Forelimb muscle (tissue), 1 donor: Measurements from ENCODE around the gene RARRES1. TPM values are rescaled to one million over a fixed set of nuclear protein-coding genes. Genes with fewer than 3 reads are reported as not detected.

Source experiments
- DNase-seq: peaks from one replicate; pipeline ENCODE4 v3.0.0-alpha.2; 2013; ENCODE audit warnings: low read depth
- polyA plus RNA-seq: library from polyadenylated mRNA; unstranded; fragments of 120-200 nt; gene quantifications from one replicate; pipeline ENCODE4 v1.2.1, GENCODE V29; 2013; ENCODE audit not compliant: insufficient read length

The RARRES1 gene
- polyA plus RNA-seq, 1 donor: 2.6 TPM

DNA sequence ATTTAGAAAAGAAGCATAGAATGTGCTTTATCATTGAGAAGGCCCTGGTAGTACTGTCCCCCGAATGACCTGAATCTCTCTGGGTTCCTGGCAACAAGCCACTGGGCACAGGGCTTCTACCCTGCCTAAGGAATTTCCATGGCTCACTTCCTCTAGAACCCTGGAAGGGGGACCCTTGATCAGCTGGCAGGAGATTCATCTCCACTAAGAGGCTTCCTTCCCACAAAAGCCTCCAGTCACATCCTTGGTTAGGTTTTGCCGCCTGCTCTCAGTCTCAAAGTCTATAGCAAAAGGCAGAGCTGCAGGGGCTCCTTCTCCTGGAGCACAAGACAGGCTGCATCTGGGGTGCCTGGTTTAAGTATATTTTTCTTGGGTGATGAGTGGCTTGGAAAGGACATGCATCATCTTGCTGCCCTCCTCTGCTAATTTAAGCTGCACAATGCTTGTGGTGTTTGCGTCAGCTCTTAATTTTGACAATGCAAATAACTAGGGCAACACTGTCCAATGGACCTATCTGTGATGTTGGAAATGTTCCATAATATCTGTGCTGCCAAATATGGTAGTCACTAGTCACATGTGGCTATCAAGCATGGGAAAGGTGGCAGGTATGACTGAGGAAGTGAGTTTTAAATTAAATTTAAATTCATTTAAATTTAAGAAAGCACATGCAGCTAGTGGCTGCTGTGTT, 33.4 kb upstream of the RARRES1 start:
- no peak for DNase-seq

DNA sequence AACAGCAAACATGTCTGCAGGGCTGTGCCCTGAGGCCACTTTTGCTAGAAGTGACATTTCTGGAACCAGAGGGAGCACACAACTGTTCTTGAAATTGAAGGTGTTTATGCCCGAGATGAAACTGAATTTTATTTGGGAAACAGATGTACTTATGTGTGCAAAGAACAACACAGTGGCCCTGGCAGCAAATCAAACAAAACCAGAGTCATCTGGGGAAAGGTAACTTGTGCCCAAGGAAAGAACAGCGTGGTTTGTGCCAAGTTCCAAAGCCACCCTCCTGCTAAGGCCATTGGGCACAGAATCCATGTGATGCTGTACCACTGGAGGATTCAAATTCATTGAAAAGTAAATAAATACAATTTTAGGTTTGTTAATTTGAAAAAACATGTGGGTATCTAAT, 31.2 kb upstream of the RARRES1 start:
- no peak for DNase-seq

DNA sequence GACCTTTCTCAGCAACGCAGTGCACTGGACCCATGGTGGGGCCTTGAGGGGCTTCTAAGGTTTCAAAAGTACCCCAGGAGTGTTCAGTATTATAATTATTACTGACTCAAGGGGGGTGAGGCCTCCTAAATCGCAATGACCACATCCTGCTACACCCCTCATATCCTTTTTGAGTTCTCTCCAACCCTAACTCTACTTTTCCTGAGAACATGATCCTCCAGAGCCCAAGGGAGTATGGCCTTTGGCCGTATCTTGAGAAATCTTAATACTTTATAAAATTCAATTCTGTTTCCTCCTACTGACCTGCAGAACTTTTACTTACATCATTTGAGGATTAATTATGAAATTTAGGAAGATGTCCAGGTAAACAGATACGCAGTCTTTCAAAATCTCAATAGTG, 30.4 kb upstream of the RARRES1 start:
- no peak for DNase-seq

DNA sequence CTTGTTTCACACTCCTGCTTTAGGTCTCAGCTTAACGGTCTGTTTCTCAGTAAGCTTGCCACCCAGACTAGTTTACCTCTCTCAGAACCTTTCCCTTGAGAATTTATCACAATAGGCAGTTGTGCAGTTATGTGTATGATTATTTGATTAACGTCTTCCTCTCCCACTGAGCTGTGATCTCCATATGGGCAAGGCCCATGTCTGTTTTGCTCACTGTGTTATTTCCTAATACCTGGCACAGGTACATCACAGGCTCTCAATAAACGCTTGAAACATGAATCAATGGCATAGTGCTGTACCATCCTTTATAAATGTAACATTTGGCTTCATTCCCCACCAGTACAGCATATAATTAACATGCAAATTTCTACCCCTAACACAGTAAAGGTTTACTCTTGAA, 29.1 kb upstream of the RARRES1 start:
- DNase-seq: no peak

GRCh38 chr3:158755421-158755820, 23.2 kb upstream of the RARRES1 start:
- no peak for DNase-seq

- no peak for DNase-seq
These were observed 21.6 kb upstream of the RARRES1 start for GRCh38 chr3:158753854-158754253.

- no peak for DNase-seq
These were observed 19.1 kb upstream of the RARRES1 start for GRCh38 chr3:158751316-158751715.

DNA sequence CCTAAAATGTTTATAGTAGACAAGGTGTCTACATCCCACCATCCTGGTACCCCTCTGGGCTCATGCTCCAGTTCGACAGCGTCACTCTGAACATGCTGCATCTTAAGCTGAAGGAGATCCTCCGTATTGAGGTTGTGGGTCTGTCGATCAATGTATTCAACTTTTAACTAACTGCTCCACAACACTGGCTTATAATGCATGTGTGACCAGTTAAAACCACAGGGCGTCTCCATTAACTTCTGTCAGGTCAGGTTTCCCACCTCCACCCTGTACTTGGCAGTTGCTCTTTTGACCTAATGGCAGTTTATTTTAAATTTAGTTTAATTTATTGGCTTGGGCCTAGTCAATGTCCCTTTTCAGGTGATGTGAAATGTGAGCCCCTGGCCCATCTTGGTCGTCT, 17.8 kb upstream of the RARRES1 start:
- DNase-seq: no peak

- DNase-seq: no peak
These were observed 17.3 kb upstream of the RARRES1 start for GRCh38 chr3:158749526-158749925.

- DNase-seq: no peak
These were observed 16.1 kb upstream of the RARRES1 start for GRCh38 chr3:158748237-158748828.

DNA sequence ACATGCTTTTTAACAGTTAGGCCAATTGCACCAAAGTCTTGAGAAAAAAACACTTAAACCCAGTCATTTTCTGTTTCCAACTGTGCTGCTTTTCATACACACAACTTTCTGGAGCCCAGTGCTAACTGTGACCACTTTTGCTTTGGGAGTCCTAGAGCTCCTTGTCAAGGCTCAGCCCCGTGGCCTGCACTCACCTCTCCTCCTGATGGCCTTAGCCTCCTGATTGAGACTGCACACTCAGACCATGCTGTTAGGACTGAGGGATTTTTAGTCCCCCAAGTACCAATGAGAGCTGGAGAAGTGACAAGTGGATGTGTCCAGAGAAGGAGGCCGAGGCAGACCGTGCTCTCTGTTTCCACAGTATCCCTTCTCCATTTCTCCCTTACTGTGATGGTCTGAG, 15.2 kb upstream of the RARRES1 start:
- no peak for DNase-seq

GRCh38 chr3:158745551-158745950, 13.3 kb upstream of the RARRES1 start:
- no peak for DNase-seq

DNA sequence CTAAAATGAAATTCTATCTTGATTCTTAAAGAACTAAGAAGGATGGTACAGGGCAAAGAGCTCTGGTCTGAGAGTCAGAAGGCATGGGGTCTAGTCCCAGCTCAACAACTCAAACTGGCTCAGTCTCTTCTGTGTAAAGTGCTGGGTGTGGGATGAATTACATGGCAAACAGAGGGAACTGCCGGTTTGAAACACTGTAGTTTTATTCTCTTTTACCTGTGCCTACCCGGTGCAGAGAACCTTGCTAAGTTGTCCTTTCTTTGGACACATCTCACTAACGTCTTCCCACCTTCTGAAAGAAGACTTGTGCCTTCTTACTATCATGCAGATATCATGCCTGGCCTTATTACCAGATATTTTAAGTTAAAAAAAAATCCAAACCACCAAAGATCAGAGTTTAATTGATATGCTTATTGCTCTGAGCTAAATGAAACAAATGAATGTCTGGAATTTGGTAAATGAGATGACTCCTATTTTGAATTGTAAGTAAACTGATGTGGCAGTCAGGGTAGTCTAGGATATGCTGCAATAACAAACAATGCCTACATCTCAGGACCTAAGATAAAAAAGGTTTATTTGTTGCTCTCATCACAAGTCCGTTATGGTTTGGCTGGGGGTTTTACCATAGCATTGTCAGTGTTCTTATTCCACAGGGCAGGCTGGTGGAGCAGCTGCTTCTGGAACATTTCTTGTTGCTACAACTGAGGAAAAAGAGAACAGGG, 12.5 kb upstream of the RARRES1 start:
- DNase-seq: no peak

GRCh38 chr3:158743664-158744566, 11.7 kb upstream of the RARRES1 start:
- no peak for DNase-seq

- DNase-seq: no peak
These were observed 10.8 kb upstream of the RARRES1 start for GRCh38 chr3:158742871-158743663.

- DNase-seq: no peak
These were observed 7.4 kb upstream of the RARRES1 start for GRCh38 chr3:158739661-158740060.

GRCh38 chr3:158739078-158739477, 6.8 kb upstream of the RARRES1 start:
- DNase-seq: no peak

- no peak for DNase-seq
These were observed 6.4 kb upstream of the RARRES1 start for GRCh38 chr3:158738653-158739052.

DNA sequence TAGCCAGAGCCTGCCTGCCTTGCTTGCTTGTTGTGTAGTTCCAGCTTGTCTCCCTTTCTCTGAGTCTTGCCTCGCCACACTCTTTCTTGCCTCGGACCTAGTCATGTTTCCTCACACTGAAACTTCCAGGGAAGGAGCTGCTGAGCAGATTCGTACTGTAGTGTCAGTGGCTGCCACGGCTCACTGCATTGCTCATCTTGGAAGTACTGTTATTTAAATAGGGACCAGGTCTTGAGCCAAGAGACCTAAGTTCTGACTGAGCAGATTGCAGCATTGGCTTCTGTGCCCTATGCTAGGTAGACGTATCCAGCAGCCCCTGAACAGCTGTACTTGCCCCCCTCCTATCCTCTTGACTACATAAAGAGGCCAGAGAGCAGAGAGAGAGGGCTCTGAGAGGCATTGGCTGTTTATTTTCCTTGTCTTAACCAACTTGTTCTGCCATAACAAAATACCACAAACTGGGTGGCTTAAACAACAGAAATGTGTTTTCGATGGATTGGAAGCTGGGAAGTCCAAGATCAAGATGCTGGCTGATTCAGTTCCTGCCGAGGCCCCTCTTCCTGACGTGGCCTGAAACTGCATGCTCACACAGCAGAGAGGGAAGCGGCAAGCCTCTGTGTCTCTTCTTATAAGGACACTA, 5.8 kb upstream of the RARRES1 start:
- DNase-seq: no peak

- DNase-seq: no peak
These were observed 5.2 kb upstream of the RARRES1 start for GRCh38 chr3:158737410-158737809.
